Kidney (tissue), 14 donors: ENCODE data around the gene TRNT1. TPM values are rescaled to one million over a fixed set of nuclear protein-coding genes. Genes with fewer than 3 reads are reported as not detected.

Experiments
- DNase-seq, 5 donors: peaks; one replicate each; pipeline ENCODE4 v3.0.0-alpha.2; 2013 to 2020
- FAIRE-seq: peaks from 2 replicates; lab custom pipeline; 2012; peaks lifted over from hg19 to GRCh38; lab: Jason Lieb, UNC
- H3K27ac ChIP-seq, 2 donors: one replicate each; pipeline ENCODE4 v1.7.0; 2013; ENCODE audit warnings: low read depth in 2 of 2, low read length in 2 of 2, inconsistent platforms in 1 of 2
- H3K27me3 ChIP-seq: one replicate; pipeline ENCODE4 v1.7.1; 2013; ENCODE audit warnings: low read length, inconsistent platforms; ENCODE audit not compliant: control insufficient read depth, insufficient read depth
- H3K36me3 ChIP-seq, 3 donors: one replicate each; pipeline versions ENCODE4 v1.7.0 to v1.7.1; 2013; ENCODE audit warnings: low read length in 3 of 3, control low read depth in 1 of 3, inconsistent platforms in 1 of 3; ENCODE audit not compliant: insufficient read depth in 3 of 3, control insufficient read depth in 2 of 3
- H3K4me1 ChIP-seq, 3 donors: one replicate each; pipeline versions ENCODE4 v1.7.0 to v1.7.1; 2013; ENCODE audit warnings: low read length in 3 of 3, inconsistent platforms in 1 of 3, low read depth in 1 of 3; ENCODE audit not compliant: control insufficient read depth in 2 of 3, insufficient read depth in 2 of 3
- H3K4me3 ChIP-seq, 3 donors: one replicate each; pipeline versions ENCODE4 v1.7.0 to v1.8.1; 2013; ENCODE audit warnings: low read length in 3 of 3, control low read depth in 1 of 3, inconsistent platforms in 1 of 3
- H3K9ac ChIP-seq, 3 donors: one replicate each; pipeline versions ENCODE4 v1.7.0 to v1.7.1; 2013; ENCODE audit warnings: low read length in 3 of 3, control low read depth in 1 of 3, inconsistent platforms in 1 of 3
- H3K9me3 ChIP-seq, 3 donors: one replicate each; pipeline versions ENCODE4 v1.7.0 to v1.7.1; 2013; ENCODE audit warnings: low read length in 3 of 3, control low read depth in 1 of 3, inconsistent platforms in 1 of 3; ENCODE audit not compliant: control insufficient read depth in 2 of 3, insufficient read depth in 1 of 3
- CTCF ChIP-seq: IDR thresholded peaks from 3 replicates; pipeline ENCODE4 v1.5.1; 2012; ENCODE audit warnings: mild to moderate bottlenecking, moderate library complexity, borderline replicate concordance; ENCODE audit not compliant: insufficient read depth; ENCODE audit errors: extremely low read depth
- intact Hi-C: fragments of 100-400 bp; cut with DNase I; formaldehyde crosslinking; loops from one replicate; pipeline ENCODE4 v1.11.1; 2022
- polyA plus RNA-seq: library from polyadenylated mRNA; stranded (reverse); fragments of 350-450 nt; fragmentation: Illumina TruSeq; extraction: RNeasy Lipid Tissue Mini Kit (QIAGEN cat#74804); gene quantifications from one replicate; pipeline ENCODE4 v1.2.3, GENCODE V29; 2014; ENCODE audit warnings: low read depth, low replicate concordance; ENCODE audit not compliant: insufficient read depth
- total RNA-seq: library from RNA; stranded (reverse); fragmentation: NEBNext Ultra II Directional; extraction: Animal tissue kit (Norgen Biotek cat#: 25700); gene quantifications from one replicate; pipeline ENCODE4 v1.2.1, GENCODE V29; 2021
- donor health status: control.
- donor health status: control.
- donor health status: control.
- donor health status: control.
- donor health status: control.
- donor health status: DM: yes; HTN: yes; CAD: no.
- donor health status: Normal renal cell carcinoma (clear cell type).

TRNT1 gene
- total and polyA plus RNA-seq, 2 donors from 2014 or later, result 17.5 to 27.3 TPM

DNA sequence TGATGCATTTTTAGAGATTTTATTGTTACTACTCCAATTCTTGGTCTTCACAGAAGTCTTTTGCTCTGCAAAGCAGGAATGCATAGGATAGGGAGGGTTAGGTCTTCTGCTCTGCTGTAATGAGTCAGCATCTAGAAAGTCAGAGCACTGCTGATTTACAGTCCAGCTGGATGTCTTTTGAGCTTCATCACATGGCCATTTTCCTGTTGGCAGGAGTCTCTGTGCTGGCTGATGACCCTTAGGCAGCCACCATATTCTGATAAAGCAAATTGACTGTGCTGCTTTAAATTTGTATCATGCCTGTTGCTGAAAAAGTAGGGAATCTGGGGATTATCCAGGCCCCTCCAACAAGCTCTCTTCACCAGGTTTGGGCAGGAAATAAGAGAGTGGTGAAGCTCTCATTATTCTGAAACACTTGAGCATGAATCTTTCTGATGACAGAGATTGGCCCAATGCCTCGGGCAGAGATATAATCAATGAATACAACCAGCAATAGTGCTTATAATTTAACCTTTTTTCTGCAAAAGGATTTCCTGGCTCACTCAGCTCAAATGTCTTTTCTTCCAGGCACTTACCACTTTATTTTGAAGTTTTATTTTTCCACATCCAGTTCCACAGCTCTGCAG is 62.5 kb downstream of the TRNT1 start:
- H3K27ac ChIP-seq, result no peak overlapping the region
- no peaks in the 10 kb centered on the region for H3K36me3 ChIP-seq
- H3K9ac ChIP-seq, result no peak overlapping the region
- no peak for TF ChIP-seq CTCF
- H3K4me1 ChIP-seq, result no peaks in the 10 kb centered on the region
- peaks cover 0 to 4% (median 0%) of the 10 kb centered on the region in 3 donors for H3K9me3 ChIP-seq
- no peaks in the 10 kb centered on the region for H3K27me3 ChIP-seq
- no peak overlapping the region for H3K4me3 ChIP-seq
- intact Hi-C loops, result no loop called here
- no peak for FAIRE-seq
- DNase-seq, result peak in 1 of 5 donors; percentile 12

DNA sequence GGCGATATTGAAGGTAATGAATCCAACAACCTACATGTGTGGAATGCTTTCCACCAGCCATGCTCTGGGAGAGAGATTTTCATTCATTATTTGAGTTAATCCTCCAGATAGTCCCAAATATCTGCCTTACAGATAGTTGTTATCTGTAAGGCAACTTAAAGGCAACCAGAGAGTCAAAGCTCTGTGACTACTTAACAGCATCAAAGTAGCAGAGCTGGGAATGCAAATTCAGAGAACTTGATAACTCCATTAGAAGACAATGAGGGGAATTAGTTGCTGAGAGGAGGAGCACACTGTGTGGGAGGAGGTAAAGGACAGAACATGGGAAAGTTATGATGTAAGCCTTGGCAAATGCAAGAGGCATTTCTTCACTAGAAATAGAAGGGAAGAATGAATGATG is 63.2 kb downstream of the TRNT1 start:
- H3K4me3 ChIP-seq, result no peak overlapping the region
- H3K27ac ChIP-seq, result no peak overlapping the region
- DNase-seq (no peak), FAIRE-seq (no peak)
- intact Hi-C loops, result no loop called here
- TF ChIP-seq CTCF, result no peak
- H3K27me3 ChIP-seq, result no peaks in the 10 kb centered on the region
- no peaks in the 10 kb centered on the region for H3K36me3 ChIP-seq
- no peaks in the 10 kb centered on the region for H3K4me1 ChIP-seq
- peaks cover 0 to 4% (median 0%) of the 10 kb centered on the region in 3 donors for H3K9me3 ChIP-seq
- H3K9ac ChIP-seq, result no peak overlapping the region

DNA sequence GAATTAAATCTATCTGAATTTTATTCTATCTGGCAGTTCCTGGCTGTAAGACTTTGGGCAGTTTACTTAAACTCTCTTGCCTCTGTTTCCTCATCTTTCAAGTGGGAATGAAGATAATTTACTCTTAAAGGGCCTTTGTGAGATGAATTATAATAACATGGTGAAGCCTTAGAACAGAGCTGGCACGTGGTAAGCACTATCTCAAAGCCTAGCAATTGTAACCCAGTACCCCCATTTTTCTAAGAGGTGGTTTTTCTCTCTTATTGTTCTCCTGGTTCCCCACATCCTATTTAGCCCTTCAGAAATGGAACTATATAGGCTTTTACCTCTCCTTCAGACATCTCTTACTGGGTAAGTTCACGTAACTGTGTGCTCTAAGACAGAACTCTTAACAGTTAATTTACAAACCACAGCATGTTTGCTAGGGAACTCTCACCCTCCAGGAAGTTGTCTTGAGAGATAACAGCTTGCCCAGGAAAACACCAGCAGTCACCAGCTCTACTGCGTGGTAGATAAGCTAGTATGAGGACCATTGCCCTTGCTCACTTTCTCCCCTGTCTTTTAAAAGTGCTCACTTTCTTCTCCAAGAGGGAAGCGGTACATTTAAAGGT is 65.0 kb downstream of the TRNT1 start:
- FAIRE-seq (no peak), DNase-seq (no peak)
- Histone ChIP-seq H3K36me3 (no peaks in the 10 kb centered on the region), H3K27me3 (no peaks in the 10 kb centered on the region), H3K9me3 (peaks cover 0 to 2% (median 0%) of the 10 kb centered on the region in 3 donors), H3K4me3 (no peak overlapping the region), H3K4me1 (no peaks in the 10 kb centered on the region), H3K9ac (no peak overlapping the region), H3K27ac (no peak overlapping the region)
- intact Hi-C loops, result no loop called here
- TF ChIP-seq CTCF, result no peak
